Measurements from ENCODE around the gene CYP4F3. TPM values are rescaled to one million over a fixed set of nuclear protein-coding genes. Genes with fewer than 3 reads are reported as not detected.

CYP4F3 gene
- total and polyA plus RNA-seq, 2 of the 13 experiments (the other 11 are each of a cell fraction or from before 2014, with no cell fraction given) = 17.8 to 22.8 TPM

- TF ChIP-seq TFDP1 (CRISPR knock-in tag; IDR thresholded peaks at IDR 0.05; ENCODE audit: borderline replicate concordance) (no peak), ZNF275 (CRISPR knock-in tag; IDR thresholded peaks at IDR 0.05; ENCODE audit: borderline replicate concordance) (0 out of 2 replicates have a peak, but pooled peaks have one; percentile 19), ZNF572 (CRISPR knock-in tag; IDR thresholded peaks at IDR 0.05) (no peak), KMT2A (CRISPR knock-in tag; IDR thresholded peaks at IDR 0.05) (no peak), SOX6 (IDR thresholded peaks at IDR 0.05) (no peak), SOX6 (CRISPR knock-in tag; IDR thresholded peaks at IDR 0.05) (no peak), CENPX (CRISPR knock-in tag; IDR thresholded peaks at IDR 0.05) (no peak), ZNF737 (CRISPR knock-in tag; IDR thresholded peaks at IDR 0.05; ENCODE audit: borderline replicate concordance) (no peak), POLR2AphosphoS2 (IDR thresholded peaks at IDR 0.05; ENCODE audit: low read depth, low read length) (no peak), MXD3 (CRISPR knock-in tag; IDR thresholded peaks at IDR 0.05) (no peak), KLF16 (CRISPR knock-in tag; IDR thresholded peaks at IDR 0.05) (no peak; a peak in 1 of 4 replicates), ZNF772 (CRISPR knock-in tag; IDR thresholded peaks at IDR 0.05) (0 out of 2 replicates have a peak, but pooled peaks have one; percentile 40), NFE2L2 (IDR thresholded peaks at IDR 0.05; ENCODE audit: low read length) (peak; percentile 72), GABPB1 (CRISPR knock-in tag; IDR thresholded peaks at IDR 0.05) (no peak), CAMTA2 (CRISPR knock-in tag; IDR thresholded peaks at IDR 0.05; ENCODE audit: borderline replicate concordance) (no peak)
- TF ChIP-seq, protein P1, sequence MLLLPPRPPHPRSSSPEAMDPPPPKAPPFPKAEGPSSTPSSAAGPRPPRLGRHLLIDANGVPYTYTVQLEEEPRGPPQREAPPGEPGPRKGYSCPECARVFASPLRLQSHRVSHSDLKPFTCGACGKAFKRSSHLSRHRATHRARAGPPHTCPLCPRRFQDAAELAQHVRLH (CRISPR knock-in tag; IDR thresholded peaks at IDR 0.05; ENCODE audit: borderline replicate concordance, low read depth) = no peak
- TF ChIP-seq, protein P2, sequence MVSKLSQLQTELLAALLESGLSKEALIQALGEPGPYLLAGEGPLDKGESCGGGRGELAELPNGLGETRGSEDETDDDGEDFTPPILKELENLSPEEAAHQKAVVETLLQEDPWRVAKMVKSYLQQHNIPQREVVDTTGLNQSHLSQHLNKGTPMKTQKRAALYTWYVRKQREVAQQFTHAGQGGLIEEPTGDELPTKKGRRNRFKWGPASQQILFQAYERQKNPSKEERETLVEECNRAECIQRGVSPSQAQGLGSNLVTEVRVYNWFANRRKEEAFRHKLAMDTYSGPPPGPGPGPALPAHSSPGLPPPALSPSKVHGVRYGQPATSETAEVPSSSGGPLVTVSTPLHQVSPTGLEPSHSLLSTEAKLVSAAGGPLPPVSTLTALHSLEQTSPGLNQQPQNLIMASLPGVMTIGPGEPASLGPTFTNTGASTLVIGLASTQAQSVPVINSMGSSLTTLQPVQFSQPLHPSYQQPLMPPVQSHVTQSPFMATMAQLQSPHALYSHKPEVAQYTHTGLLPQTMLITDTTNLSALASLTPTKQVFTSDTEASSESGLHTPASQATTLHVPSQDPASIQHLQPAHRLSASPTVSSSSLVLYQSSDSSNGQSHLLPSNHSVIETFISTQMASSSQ (IDR thresholded peaks at IDR 0.05; ENCODE audit: low read depth) = no peak
- TF ChIP-seq, protein P2 (CRISPR knock-in tag; IDR thresholded peaks at IDR 0.05; ENCODE audit: borderline replicate concordance) = 0 out of 2 replicates have a peak, but pooled peaks have one; percentile 34
- TF ChIP-seq, protein P3, sequence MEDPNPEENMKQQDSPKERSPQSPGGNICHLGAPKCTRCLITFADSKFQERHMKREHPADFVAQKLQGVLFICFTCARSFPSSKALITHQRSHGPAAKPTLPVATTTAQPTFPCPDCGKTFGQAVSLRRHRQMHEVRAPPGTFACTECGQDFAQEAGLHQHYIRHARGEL (CRISPR knock-in tag; IDR thresholded peaks at IDR 0.05) = no peak
Measured at GRCh38 chr19:15640294-15640903, at the start of gene CYP4F3 (continued).

Data from HepG2 (cell line).